HG03066 (cell line): ENCODE data around the gene AMOTL1.
"Not testable (repeated sequence)": the region's sequence is repeated elsewhere in the genome, so short reads cannot be mapped to it uniquely, and the experiment has no call there.

Experiments
- ATAC-seq: cut with Tn5 transposase; IDR thresholded peaks from one replicate; pipeline ENCODE4 v1.9.1; 2021; ENCODE audit warnings: low read depth; ENCODE audit not compliant: unreplicated experiment

The AMOTL1 gene

DNA sequence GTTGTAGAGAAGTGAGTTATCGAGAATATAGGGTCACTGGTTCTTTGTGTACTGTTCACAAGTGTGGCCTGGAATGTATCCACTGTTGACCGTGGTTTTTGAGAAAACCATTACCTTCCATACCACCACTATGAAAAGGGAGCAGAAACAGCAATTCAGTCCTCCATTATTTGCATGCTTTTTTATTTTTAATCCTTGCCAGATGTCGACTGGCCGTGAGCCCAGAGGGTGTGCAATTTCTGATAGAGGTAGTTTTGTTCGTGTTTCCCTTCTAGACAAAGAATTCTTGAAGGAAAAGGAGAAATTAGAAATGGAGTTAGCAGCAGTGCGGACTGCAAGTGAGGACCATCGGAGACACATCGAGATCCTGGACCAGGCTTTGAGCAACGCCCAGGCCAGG lies 81.7 kb downstream of the AMOTL1 start:
- ATAC-seq, result no peak

DNA sequence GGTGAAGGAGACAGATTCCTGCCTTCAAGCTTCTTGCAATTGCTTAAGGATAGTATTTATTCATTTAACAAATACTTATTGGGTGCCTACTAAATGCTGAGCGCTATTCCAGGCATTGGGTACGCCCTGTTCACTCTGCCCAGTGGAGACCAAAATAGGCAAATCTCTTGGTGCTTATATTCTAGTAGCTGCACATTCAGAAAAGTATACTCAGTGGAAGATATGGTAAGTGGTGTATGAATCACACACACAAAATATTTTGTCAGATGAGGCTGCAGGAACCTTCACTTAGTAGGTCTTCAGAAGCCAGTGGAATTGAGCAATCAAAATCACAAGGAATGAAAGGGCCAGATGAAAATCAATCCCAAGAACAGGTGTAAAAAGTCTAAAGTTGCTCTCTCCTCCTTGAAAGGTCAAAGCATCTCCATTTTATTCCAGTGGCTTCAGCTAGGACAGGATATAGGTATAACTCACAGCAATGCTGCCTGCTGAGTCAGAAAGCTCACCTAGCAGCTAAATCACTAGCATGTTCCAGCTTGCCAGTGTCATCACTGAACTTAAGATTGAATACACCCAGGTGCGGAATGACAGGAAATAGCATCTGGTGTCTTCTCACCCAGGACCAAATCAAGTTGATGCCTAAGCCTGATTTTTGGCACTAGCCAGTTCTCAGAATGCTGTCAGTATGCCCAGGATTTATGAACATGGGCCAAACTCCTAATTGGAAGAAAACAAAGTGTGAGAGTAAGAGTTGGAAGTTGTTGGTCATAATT lies 83.9 kb downstream of the AMOTL1 start:
- no peak for ATAC-seq

DNA sequence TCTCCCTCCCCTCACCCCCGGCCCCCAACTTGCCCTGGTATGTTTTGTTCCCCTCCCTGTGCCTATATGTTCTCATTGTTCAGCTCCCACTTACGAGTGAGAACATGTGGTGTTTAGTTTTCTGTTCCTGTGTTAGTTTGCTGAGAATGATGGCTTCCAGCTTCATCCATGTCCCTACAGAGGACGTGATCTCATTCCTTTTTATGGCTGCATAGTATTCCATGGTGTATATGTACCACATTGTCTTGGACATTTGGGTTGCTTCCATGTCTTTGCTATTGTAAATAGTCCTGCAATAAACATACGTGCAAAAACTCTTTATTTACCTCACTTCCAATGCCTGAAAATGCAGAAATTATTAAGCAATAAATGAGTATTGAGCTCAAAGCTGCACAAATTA lies 85.1 kb downstream of the AMOTL1 start:
- ATAC-seq, result not testable (repeated sequence)

- ATAC-seq, result no peak
These were observed 85.7 kb downstream of the AMOTL1 start for GRCh38 chr11:94853836-94854235.

DNA sequence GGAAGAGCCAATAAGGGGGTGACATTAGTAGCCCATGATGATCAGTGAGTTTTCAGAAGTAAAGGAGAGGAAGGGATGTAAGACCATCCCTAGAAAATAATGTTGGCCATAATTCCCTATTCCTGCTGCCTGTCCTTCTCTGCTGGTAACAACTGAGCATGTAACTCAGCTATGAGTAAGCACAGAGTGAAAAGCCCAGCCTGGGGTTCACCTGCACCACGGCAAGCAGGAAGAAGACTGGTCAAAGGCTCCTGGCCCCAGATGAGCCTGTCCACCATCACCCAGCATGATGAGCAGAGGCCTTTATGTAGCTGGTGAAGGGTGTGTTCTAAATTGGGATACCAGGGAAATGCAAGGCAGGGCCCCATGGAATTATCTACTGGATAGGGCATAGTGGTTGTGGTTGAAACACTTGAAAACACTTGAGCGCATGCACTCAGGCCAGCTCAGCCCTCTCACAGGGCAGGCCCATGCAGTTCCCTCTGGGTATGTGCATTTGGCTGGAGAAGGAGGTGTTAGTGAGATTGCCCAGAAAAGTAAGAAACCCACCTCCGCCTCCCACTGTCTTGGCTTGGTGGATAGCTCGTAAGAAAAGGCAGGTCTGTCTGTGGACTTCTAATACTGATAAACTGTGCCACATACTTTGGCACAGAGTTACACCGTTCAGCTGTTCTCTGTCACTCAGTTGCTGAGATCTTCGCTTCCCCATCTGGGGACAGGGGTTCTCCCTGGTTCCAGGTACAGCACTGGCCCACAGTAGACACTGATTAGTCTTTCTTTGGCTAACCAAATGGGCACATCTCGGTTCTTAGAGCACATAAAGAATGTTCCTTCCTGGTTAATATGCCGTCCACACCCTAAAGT lies 86.8 kb downstream of the AMOTL1 start:
- ATAC-seq, result no peak

- ATAC-seq, result no peak
These were observed 87.5 kb downstream of the AMOTL1 start for GRCh38 chr11:94855666-94856065.

GRCh38 chr11:94856443-94856842 lies 88.3 kb downstream of the AMOTL1 start:
- ATAC-seq, result no peak

DNA sequence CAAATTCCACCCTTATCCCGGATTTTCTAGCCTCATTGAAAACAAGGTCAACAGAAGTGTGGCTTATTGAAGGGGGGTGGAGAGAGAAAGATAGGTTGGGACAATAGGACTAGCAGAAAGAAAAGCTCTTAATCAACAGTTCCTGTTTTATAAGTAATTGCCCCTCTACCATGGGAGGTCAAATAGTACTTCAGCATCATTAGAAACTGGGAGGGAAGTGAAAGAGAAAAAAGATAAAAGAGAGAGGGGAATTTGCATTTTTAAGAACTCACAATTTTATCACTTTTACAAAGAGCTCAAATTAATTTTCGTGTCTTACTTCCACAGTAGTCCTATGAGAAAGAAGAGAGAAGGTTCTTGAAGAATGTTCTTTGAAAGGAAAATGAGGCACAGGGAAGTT lies 89.2 kb downstream of the AMOTL1 start:
- ATAC-seq, result no peak

GRCh38 chr11:94858012-94858705 lies 90.0 kb downstream of the AMOTL1 start:
- ATAC-seq, result no peak

- no peak for ATAC-seq
These were observed 92.2 kb downstream of the AMOTL1 start for GRCh38 chr11:94860333-94860732.

DNA sequence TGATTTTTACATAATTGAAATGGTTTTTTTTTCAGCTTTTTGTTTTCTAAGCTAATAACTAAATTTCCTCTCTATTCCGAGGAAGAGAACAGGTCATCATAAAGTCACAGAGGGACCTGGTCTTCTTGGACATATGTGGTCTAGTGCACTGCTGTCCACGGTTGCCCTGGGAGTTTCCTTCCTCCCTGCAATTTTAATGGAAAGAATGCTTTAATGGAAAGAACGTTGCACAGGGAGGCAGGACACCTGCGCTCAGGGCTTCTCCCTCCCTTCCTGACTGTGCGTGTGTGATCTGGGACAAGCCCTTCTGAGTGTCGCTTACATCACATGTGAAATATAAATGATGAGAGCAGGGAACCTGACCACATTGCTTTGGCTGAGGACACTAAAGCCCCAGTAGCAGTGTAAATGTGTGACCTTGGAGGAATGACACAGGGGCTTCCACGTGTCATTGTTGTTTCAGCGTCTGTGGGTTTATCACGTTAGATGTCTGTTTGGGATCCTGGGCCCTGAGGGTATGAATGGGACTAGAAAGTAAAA lies 93.2 kb downstream of the AMOTL1 start:
- ATAC-seq, result no peak

DNA sequence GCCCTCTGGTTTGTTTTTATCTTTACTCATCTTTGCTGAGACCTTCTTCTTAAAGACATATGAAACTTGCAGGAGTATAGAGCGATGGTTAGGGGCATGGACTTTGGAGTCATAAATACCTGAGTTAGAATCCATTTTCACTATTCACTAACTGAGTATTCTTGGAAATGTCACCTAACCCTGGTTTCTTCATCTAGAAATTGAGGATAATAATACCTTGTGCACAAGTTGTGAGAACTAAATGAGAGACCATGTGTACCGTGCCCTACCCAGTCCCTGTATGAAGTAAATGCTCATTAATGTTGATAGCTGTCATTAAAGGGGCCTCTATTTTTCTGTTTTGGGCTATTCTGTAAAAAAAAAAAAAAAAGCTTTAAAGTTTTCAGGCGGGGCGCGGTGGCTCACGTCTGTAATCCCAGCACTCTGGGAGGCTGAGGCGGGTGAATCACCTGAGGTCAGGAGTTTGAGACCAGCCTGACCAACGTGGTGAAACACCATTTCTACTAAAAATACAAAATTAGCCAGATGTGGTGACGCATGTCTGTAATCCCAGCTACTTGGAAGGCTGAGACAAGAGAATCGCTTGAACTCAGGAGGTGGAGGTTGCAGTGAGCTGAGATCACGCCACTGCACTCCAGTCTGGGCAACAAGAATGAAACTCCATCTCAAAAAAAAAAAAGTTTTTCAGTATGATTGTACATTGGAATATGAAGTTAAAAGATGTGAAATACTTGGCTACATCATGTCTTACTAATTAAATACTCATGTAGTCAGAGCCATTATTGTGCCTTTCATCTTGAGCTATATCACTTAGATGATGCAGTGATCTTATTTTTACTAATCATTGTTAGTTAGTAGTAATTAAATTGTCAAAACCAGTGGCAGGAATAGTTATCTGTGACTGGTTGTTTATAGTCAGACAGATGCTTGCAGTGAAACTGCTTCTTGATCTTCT lies 95.0 kb downstream of the AMOTL1 start:
- ATAC-seq, result no peak

DNA sequence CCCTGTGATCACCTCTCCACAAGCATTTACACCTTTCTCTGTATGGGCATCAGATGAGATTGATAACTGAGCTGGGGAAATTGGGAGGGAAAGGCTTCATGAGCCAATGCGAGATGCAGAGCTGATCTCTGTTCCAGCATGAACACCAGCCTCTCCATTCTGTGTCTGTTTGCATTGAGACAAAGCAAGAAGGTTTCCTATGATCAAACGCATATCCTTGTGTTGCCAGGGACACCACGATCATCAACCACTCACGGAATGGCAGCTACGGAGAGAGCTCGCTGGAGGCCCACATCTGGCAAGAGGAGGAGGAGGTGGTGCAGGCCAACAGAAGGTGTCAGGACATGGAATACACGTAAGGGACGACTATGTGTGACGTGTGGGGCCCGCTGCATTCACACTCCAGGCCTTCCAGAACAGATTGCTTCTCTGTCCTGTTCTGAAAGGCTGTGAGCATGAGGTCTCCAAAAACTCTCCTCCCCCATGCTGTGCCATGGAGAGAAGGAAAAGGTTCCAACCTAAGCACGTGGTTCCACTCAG lies 96.4 kb downstream of the AMOTL1 start:
- no peak for ATAC-seq

DNA sequence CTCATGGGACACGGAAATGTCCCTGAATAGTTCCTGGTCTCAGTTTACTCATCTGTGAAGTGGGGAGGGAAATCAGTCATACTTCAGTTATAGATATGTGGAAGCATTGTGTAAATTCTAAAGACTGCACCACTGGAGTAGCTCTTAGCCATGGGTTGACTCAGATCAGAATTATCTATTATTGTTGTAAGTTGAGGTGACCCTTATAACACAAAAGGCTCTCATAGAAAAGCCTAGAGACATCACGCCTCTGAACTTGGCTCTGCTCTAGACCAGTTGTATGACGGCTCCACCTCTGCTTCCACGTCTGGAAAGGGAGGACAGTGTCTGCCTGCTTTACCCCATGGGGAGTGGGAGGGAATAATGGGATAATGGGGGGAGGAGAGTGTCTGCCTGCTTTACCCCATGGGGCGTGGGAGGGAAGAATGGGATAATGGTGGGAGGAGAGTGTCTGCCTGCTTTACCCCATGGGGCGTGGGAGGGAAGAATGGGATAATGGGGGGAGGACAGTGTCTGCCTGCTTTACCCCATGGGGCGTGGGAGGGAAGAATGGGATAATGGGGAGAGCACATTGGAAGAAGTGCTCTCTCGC lies 98.2 kb downstream of the AMOTL1 start:
- no peak for ATAC-seq

GRCh38 chr11:94866936-94867795 lies 99.0 kb downstream of the AMOTL1 start:
- no peak for ATAC-seq

GRCh38 chr11:94868468-94868867 lies 100.3 kb downstream of the AMOTL1 start:
- ATAC-seq, result no peak

DNA sequence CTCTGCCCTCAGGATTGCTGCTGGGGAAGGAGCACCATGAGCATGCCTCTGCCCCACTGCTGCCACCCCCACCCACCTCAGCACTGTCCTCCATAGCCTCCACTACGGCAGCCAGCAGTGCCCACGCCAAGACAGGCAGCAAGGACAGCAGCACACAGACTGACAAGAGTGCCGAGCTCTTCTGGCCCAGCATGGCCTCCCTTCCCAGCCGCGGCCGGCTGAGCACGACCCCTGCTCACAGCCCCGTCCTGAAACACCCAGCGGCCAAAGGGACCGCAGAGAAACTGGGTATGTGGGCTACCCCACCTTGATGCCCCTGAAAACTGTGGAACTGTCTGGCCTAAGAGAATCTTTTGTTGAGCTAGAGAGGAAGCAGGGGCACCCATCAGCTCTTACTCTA lies 101.0 kb downstream of the AMOTL1 start:
- ATAC-seq, result no peak

GRCh38 chr11:94870422-94870821 lies 102.3 kb downstream of the AMOTL1 start:
- no peak for ATAC-seq
